ENCODE data around the gene MEA1. TPM values are rescaled to one million over a fixed set of nuclear protein-coding genes. Genes with fewer than 3 reads are reported as not detected.

The MEA1 gene
- total RNA-seq, 4 donors from 2014 or later: 59.5 to 99.9 (median 77.5) TPM

GRCh38 chr6:42962096-42962495, 51.6 kb downstream of the MEA1 start:
- TF ChIP-seq, protein P1, sequence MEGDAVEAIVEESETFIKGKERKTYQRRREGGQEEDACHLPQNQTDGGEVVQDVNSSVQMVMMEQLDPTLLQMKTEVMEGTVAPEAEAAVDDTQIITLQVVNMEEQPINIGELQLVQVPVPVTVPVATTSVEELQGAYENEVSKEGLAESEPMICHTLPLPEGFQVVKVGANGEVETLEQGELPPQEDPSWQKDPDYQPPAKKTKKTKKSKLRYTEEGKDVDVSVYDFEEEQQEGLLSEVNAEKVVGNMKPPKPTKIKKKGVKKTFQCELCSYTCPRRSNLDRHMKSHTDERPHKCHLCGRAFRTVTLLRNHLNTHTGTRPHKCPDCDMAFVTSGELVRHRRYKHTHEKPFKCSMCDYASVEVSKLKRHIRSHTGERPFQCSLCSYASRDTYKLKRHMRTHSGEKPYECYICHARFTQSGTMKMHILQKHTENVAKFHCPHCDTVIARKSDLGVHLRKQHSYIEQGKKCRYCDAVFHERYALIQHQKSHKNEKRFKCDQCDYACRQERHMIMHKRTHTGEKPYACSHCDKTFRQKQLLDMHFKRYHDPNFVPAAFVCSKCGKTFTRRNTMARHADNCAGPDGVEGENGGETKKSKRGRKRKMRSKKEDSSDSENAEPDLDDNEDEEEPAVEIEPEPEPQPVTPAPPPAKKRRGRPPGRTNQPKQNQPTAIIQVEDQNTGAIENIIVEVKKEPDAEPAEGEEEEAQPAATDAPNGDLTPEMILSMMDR (IDR thresholded peaks at IDR 0.05): no peak
- no peak for TF ChIP-seq POLR2A (IDR thresholded peaks at IDR 0.05)
- no peak overlapping the region for H3K4me3 ChIP-seq (ENCODE audit: low read depth, poor library complexity, severe bottlenecking)
- WGBS, 2 donors: 91 to 92% methylated on average over 12 of the region's 12 CpGs
- DNase-seq (ENCODE audit: low spot score in 2 of 2): peak in 1 of 2 donors; percentile 57
- intact Hi-C loops (cut with DNase I; ENCODE audit: low total_unique reads): no loop called here

Other genes starting within 250 kb of the MEA1 start
- 10 to 100 TPM; 19.4 to 23.4 (median 20.5) TPM for gene BICRAL, start 231.9 kb downstream of the MEA1 start, total RNA-seq
- 10 to 100 TPM; 73.4 to 95.9 (median 80.9) TPM for gene RPL7L1, start 134.3 kb downstream of the MEA1 start, total RNA-seq
- not detected for gene PTCRA, start 97.9 kb downstream of the MEA1 start, total RNA-seq
- gene CNPY3, start 84.5 kb downstream of the MEA1 start, total RNA-seq: 10 to 100 TPM; 15.6 to 28.9 (median 19.7) TPM
- gene GNMT, start 53.2 kb downstream of the MEA1 start, total RNA-seq: 1 to 10 TPM in 1 of 4 donors, under 1 TPM in 3; 0.25 to 1.4 (median 0.60) TPM
- 10 to 100 TPM; 13.9 to 37.6 (median 25.7) TPM for gene PEX6, start 34.8 kb downstream of the MEA1 start, total RNA-seq
- 10 to 100 TPM; 26.3 to 49.4 (median 40.8) TPM for gene PPP2R5D, start 29.4 kb downstream of the MEA1 start, total RNA-seq
- gene KLHDC3, start 303 bp upstream of the MEA1 start, total RNA-seq: 10 to 100 TPM; 75.1 to 84.7 (median 79.6) TPM
- 10 to 100 TPM; 38.5 to 61.9 (median 56.7) TPM for gene RRP36, start 7.7 kb upstream of the MEA1 start, total RNA-seq
- 10 to 100 TPM; 11.8 to 18.2 (median 13.6) TPM for gene CUL7, start 39.9 kb upstream of the MEA1 start, total RNA-seq
- 10 to 100 TPM; 19.0 to 37.9 (median 27.3) TPM for gene MRPL2, start 45.5 kb upstream of the MEA1 start, total RNA-seq
- gene KLC4, start 45.7 kb upstream of the MEA1 start, total RNA-seq: 10 to 100 TPM; 18.0 to 25.7 (median 21.3) TPM
- gene PTK7, start 62.4 kb upstream of the MEA1 start, total RNA-seq: 10 to 100 TPM; 40.9 to 51.9 (median 49.7) TPM
- gene SRF, start 157.3 kb upstream of the MEA1 start, total RNA-seq: 10 to 100 TPM; 14.8 to 25.8 (median 25.5) TPM
- gene CUL9, start 168.2 kb upstream of the MEA1 start, total RNA-seq: 10 to 100 TPM; 38.7 to 64.4 (median 47.4) TPM
- gene DNPH1, start 215.5 kb upstream of the MEA1 start, total RNA-seq: 10 to 100 TPM; 48.5 to 77.0 (median 61.2) TPM
- gene TTBK1, start 229.5 kb upstream of the MEA1 start, total RNA-seq: under 1 TPM in 1 of 4 donors, not detected in 3; 0.08 TPM

Measured in lower leg skin (tissue), 4 donors.